ENCODE data around the gene SYTL2. TPM values are rescaled to one million over a fixed set of nuclear protein-coding genes. Genes with fewer than 3 reads are reported as not detected.

SYTL2 gene
- polyA plus RNA-seq, 3 donors = 66.2 to 103 (median 90.8) TPM

DNA sequence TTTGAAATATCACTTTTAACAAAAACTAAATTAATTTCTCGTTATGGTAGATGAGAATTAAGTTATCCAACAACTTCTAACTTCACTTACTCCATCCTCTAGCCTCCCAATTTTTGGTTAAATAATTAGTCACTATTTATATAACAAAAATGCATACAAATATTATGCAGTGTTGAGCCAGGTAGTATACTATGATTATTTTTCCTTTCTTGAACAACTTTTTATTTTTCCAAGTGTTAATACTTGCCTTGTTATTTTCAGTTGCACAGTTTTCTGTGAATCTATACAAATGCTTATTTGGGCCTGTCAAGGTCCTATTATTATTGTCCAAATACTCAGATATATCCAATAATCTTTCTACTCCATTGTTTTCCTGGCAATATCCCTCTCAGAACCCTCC lies 24.3 kb upstream of the SYTL2 start:
- DNase-seq (ENCODE audit: extremely low read depth in 1 of 11, low read depth in 9 of 11, low spot score in 4 of 11) = no peak

- no peak for DNase-seq (ENCODE audit: extremely low read depth in 1 of 11, low read depth in 9 of 11, low spot score in 4 of 11)
These were observed 20.1 kb upstream of the SYTL2 start for GRCh38 chr11:85831050-85831449.

- DNase-seq (ENCODE audit: extremely low read depth in 1 of 11, low read depth in 9 of 11, low spot score in 4 of 11) = no peak
These were observed 18.2 kb upstream of the SYTL2 start for GRCh38 chr11:85829172-85829571.

DNA sequence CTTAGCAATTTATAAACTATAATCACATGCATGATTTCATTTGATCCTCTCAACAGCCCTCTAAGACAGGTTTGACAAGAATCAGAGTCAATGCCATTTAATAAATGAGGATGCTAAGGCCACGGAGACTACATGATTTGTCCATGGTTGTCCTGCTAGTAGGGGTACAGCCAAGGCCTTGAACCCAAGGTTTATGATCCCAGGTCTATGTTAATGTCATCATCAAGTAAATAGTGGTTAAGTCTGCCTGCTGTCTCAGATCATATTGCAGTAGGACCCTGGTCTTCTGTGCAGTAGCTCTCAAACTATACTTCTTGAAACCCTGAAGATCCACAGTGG lies 17.7 kb upstream of the SYTL2 start:
- DNase-seq (ENCODE audit: extremely low read depth in 1 of 11, low read depth in 9 of 11, low spot score in 4 of 11) = no peak

- peak in 2 of 11 donors; percentile 37 to 43 for DNase-seq (ENCODE audit: extremely low read depth in 1 of 11, low read depth in 9 of 11, low spot score in 4 of 11)
These were observed 17.1 kb upstream of the SYTL2 start for GRCh38 chr11:85827748-85828639.

GRCh38 chr11:85826116-85826855 lies 15.3 kb upstream of the SYTL2 start:
- peak in 1 of 11 donors; percentile 22 for DNase-seq (ENCODE audit: extremely low read depth in 1 of 11, low read depth in 9 of 11, low spot score in 4 of 11)

DNA sequence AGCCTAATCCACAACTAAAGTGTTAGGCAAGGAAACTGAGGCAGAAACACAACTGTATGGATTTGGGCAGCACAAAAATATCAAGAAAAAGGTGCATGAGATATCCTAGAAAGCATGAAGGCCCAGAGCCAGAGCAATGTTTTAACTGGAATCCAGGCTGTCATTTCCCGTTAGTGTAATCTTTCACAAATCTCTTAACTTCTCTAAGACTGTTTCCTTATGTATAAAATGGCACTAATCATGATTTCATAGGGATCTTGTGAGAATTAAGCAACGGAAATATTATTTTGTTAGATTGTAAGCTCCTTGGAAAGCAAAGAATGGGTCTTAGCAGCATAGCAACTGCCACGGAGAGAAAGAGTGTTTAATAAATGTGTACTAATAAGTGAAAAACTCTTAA lies 14.7 kb upstream of the SYTL2 start:
- DNase-seq (ENCODE audit: extremely low read depth in 1 of 11, low read depth in 9 of 11, low spot score in 4 of 11) = no peak

GRCh38 chr11:85823816-85824215 lies 12.9 kb upstream of the SYTL2 start:
- DNase-seq (ENCODE audit: extremely low read depth in 1 of 11, low read depth in 9 of 11, low spot score in 4 of 11) = no peak

DNA sequence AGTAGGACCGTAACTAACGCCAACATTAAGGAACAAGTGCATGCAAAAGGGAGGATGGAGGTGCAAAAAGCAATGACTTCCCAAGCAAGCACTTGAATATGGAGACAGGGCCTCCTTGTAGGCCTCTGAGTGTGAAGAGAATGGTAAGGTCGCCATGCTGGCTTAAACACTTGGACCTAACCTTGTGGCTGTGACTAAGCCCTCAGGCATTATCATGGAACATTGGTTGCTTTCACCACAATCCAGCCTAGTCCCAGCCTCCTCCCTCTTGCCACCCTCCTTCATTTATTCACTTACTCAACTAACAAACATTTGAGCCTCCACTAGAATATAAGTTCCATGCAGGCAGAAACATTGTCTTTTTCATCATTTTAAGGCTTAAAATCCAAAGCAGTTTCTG lies 11.9 kb upstream of the SYTL2 start:
- no peak for DNase-seq (ENCODE audit: extremely low read depth in 1 of 11, low read depth in 9 of 11, low spot score in 4 of 11)

DNA sequence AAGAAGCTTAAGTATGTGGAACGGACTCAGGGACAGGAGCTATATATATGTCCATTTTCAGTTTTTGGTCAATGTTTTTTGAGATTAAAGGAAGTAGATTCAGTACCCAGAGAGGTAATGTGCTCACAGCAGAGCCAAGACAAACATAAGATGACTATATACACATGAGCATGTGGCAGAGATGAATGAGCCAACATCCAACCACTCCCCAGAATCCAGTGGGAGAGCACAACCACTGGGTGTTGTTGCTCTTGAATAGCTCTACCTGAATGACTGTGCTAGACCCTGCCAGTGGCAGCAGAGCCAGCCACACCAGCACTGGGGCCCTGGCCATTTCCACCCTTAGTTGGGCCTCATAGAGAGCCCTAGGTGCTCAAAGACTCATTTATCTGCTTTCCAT lies 10.7 kb upstream of the SYTL2 start:
- no peak for DNase-seq (ENCODE audit: extremely low read depth in 1 of 11, low read depth in 9 of 11, low spot score in 4 of 11)

GRCh38 chr11:85819441-85819840 lies 8.5 kb upstream of the SYTL2 start:
- no peak for DNase-seq (ENCODE audit: extremely low read depth in 1 of 11, low read depth in 9 of 11, low spot score in 4 of 11)

- no peak for DNase-seq (ENCODE audit: extremely low read depth in 1 of 11, low read depth in 9 of 11, low spot score in 4 of 11)
These were observed 4.4 kb upstream of the SYTL2 start for GRCh38 chr11:85815186-85815931.

DNA sequence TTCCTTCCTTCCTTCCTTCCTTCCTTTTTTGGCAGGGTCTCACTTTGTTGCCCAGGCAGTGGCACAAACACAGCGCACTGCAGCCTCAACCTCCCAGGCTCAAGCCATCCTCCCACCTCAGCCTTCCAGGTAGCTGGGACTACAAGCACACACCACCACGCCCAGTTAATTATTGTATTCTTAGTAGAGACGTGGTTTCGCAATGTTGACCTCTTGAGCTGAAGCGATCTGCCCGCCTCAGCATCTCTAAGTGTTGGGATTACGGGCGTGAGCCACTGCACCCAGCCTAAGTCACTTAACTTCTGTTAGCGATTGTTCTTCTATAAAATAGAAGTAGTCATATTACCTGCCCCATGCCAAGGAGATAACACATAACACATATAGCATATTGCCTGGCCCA lies 2.8 kb upstream of the SYTL2 start:
- DNase-seq (ENCODE audit: extremely low read depth in 1 of 11, low read depth in 9 of 11, low spot score in 4 of 11) = no peak

- no peak for DNase-seq (ENCODE audit: extremely low read depth in 1 of 11, low read depth in 9 of 11, low spot score in 4 of 11)
These were observed 683 bp upstream of the SYTL2 start for GRCh38 chr11:85811624-85812023.

- DNase-seq (ENCODE audit: extremely low read depth in 1 of 11, low read depth in 9 of 11, low spot score in 4 of 11) = no peak
These were observed 445 bp downstream of the SYTL2 start for GRCh38 chr11:85810521-85810870.

GRCh38 chr11:85809863-85810262 lies 1.1 kb downstream of the SYTL2 start:
- peak in 1 of 11 donors; percentile 24 for DNase-seq (ENCODE audit: extremely low read depth in 1 of 11, low read depth in 9 of 11, low spot score in 4 of 11)

DNA sequence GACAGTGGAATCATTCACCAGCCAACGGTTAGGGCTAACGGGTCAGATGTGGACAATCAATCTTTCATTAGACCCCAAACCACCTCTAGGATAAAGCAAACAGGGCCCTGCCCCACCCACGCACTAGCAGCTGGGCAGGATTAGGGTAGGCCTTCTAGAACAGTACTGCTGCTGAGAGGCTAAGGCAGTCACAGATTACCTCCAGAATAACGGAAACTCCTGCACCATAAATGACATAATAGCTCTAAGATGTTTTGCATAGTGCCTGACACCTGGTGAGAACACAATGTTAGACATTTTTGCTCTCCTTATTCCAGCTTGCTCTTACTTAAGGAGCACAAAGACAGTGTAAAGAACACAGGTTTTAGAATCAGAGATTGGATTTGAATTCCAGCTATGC lies 1.8 kb downstream of the SYTL2 start:
- no peak for DNase-seq (ENCODE audit: extremely low read depth in 1 of 11, low read depth in 9 of 11, low spot score in 4 of 11)

DNA sequence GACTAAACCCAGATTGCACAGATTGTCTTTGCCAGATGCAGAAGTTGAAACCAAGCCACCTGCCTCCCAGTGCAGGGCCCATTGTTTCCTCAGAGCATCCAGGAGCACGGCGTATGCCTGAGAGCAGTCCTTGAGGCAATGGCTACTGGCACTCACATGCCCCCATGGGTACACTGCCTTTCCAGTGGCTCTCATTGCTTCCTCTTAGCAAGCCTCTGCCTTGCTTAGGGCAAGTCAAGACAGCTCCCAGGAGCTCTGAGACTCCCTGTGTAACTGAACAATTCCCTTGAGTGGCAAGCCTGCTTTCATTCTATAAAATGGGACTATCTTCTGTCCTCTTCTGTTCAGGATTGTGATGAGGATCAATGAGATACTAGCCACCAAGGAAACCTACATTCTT lies 4.1 kb downstream of the SYTL2 start:
- DNase-seq (ENCODE audit: extremely low read depth in 1 of 11, low read depth in 9 of 11, low spot score in 4 of 11) = no peak

- DNase-seq (ENCODE audit: extremely low read depth in 1 of 11, low read depth in 9 of 11, low spot score in 4 of 11) = no peak
These were observed 4.9 kb downstream of the SYTL2 start for GRCh38 chr11:85806016-85806415.

- no peak for DNase-seq (ENCODE audit: extremely low read depth in 1 of 11, low read depth in 9 of 11, low spot score in 4 of 11)
These were observed 5.6 kb downstream of the SYTL2 start for GRCh38 chr11:85805387-85805786.

Measured in renal cortex interstitium (tissue), 11 donors.